OCI-LY7 (cell line): Measurements from ENCODE around the gene PRAMEF33. TPM values are rescaled to one million over a fixed set of nuclear protein-coding genes. Genes with fewer than 3 reads are reported as not detected.
"Not testable (repeated sequence)": the region's sequence is repeated elsewhere in the genome, so short reads cannot be mapped to it uniquely, and the experiment has no call there.

ENCODE experiments used
- Bru-seq: library from RNA; stranded (reverse); fragments of 400-500 nt; gene quantifications from one replicate; lab custom pipeline; 2021; lab: Mats Ljungman, UMichigan
- BruChase-seq, 2 experiments: library from RNA; stranded (reverse); fragments of 400-500 nt; gene quantifications; one replicate each; lab custom pipeline; 2021; lab: Mats Ljungman, UMichigan
- BruUV-seq: library from RNA; stranded (reverse); fragments of 400-500 nt; replicated peaks from 2 replicates; lab custom pipeline; 2021; lab: Mats Ljungman, UMichigan
- CTCF ChIA-PET: fragments of 300-600 bp; sonication (Branson Sonifier 250); formaldehyde crosslinking; loops from one replicate; lab custom pipeline; 2022; ENCODE audit warnings: antibody characterized with exemption; ENCODE audit not compliant: unreplicated experiment; lab: Charles Lee
- POLR2A ChIA-PET: fragments of 300-600 bp; sonication (Branson Sonifier 250); formaldehyde crosslinking; loops from one replicate; lab custom pipeline; 2022; ENCODE audit warnings: antibody characterized with exemption; lab: Charles Lee
- DNase-seq: peaks from one replicate; pipeline ENCODE4 v3.0.0-alpha.2; 2015; ENCODE audit warnings: low spot score
- H2AFZ ChIP-seq: fragments of 200-600 bp; sonication (generic), shearing (Covaris generic); 2 replicates; pipeline ENCODE4 v1.6.1; 2014; ENCODE audit warnings: mild to moderate bottlenecking, antibody characterized with exemption, low read length, moderate library complexity
- H3K27ac ChIP-seq: fragments of 200-600 bp; sonication (generic); 2 replicates; pipeline ENCODE4 v1.5.1; 2014; ENCODE audit warnings: mixed run types, low read depth, mild to moderate bottlenecking, moderate library complexity, low read length, inconsistent platforms; ENCODE audit not compliant: poor library complexity, severe bottlenecking
- H3K36me3 ChIP-seq: fragments of 200-600 bp; sonication (generic); 2 replicates; pipeline ENCODE4 v1.6.1; 2014; ENCODE audit warnings: mild to moderate bottlenecking, antibody characterized with exemption, low read length, moderate library complexity, mixed read lengths; ENCODE audit not compliant: insufficient read depth
- H3K4me1 ChIP-seq: fragments of 200-600 bp; sonication (generic); 2 replicates; pipeline ENCODE4 v1.5.1; 2014; ENCODE audit warnings: mild to moderate bottlenecking, low read length; ENCODE audit not compliant: insufficient read depth, poor library complexity, severe bottlenecking
- H3K4me2 ChIP-seq: fragments of 200-600 bp; sonication (generic); 2 replicates; pipeline ENCODE4 v1.6.1; 2014; ENCODE audit warnings: mild to moderate bottlenecking, low read length
- H3K4me3 ChIP-seq: fragments of 200-600 bp; sonication (generic); 2 replicates; pipeline ENCODE4 v1.5.1; 2014; ENCODE audit warnings: mild to moderate bottlenecking, low read depth, low read length; ENCODE audit not compliant: poor library complexity, severe bottlenecking
- H3K79me2 ChIP-seq: fragments of 200-600 bp; sonication (generic); 2 replicates; pipeline ENCODE4 v1.6.1; 2016; ENCODE audit warnings: low read depth, mild to moderate bottlenecking, low read length, moderate library complexity, mixed read lengths; ENCODE audit not compliant: insufficient read depth
- H3K9me2 ChIP-seq: fragments of 200-600 bp; sonication (generic); 2 replicates; pipeline ENCODE4 v1.6.1; 2016; ENCODE audit warnings: mild to moderate bottlenecking, low read length, mixed read lengths; ENCODE audit not compliant: insufficient read depth
- H3K9me3 ChIP-seq: fragments of 200-600 bp; sonication (generic); 2 replicates; pipeline ENCODE4 v1.6.1; 2014; ENCODE audit warnings: mild to moderate bottlenecking, mixed run types, low read length, mixed read lengths
- H4K20me1 ChIP-seq: fragments of 200-600 bp; sonication (generic); 2 replicates; pipeline ENCODE4 v1.6.1; 2014; ENCODE audit warnings: mild to moderate bottlenecking, antibody characterized with exemption, low read length, moderate library complexity, mixed read lengths; ENCODE audit not compliant: insufficient read depth
- intact Hi-C: fragments of 100-400 bp; cut with micrococcal nuclease; formaldehyde crosslinking; loops from one replicate; pipeline ENCODE4 v1.10.0; 2022; ENCODE audit not compliant: unreplicated experiment
- long read RNA-seq: library from polyadenylated mRNA; stranded (forward); transcript quantifications from one replicate; pipeline ENCODE4 v2.0.0, GENCODE V29; 2022
- total RNA-seq, 2 experiments: library from RNA; depleted of rRNA in 1 of 2; stranded (reverse); fragments of >200 nt in 1 of 2; shearing (Covaris generic) in 1 of 2; gene quantifications; 2 replicates each; pipeline ENCODE4 v1.2.3, GENCODE V29; 2014 to 2022
- TF ChIP-seq, protein P1 (sequence below): fragments of 200-600 bp; sonication (generic); conservative IDR thresholded peaks from 2 replicates; pipeline ENCODE4 v1.5.1; 2014; ENCODE audit warnings: mild to moderate bottlenecking, antibody characterized with exemption, low read length, moderate library complexity, mixed read lengths

The PRAMEF33 gene, protein sequence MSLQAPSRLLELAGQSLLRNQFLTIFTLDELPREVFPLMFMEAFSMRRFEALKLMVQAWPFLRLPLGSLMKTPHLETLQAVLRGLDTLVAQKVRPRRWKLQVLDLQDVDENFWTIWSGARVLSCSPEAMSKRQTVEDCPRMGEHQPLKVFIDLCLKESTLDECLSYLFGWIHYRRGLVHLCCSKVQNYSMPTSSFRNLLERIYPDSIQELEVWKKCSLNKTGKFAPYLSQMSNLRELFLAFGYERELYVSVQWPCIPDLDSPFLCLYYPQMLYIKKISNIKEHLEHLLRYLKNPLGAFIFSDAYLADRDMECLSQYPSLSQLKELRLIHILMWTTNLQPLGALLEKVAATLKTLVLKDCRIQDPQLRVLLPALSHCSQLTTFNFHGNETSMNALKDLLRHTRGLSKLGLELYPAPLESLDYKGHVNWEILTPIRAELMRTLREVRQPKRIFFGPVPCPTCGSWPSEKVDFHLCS
- not detected in 2 replicates for total RNA-seq (2014; rRNA removed; shearing (Covaris generic))
- total RNA-seq (2022) = not detected in 2 replicates
- Bru-seq, nascent RNA = not detected
- not detected for BruChase-seq, experiment 1, labeled RNA remaining after a 6-hour chase
- BruChase-seq, experiment 2, labeled RNA remaining after a 2-hour chase = not detected
- long read RNA-seq = 0 reads

- BruUV-seq, H3K9me3 ChIP-seq, DNase-seq, H4K20me1 ChIP-seq, POLR2A ChIA-PET, H3K79me2 ChIP-seq, H3K4me1 ChIP-seq, H3K9me2 ChIP-seq, H3K27ac ChIP-seq, CTCF ChIA-PET, intact Hi-C loops, H3K36me3 ChIP-seq, H3K4me3 ChIP-seq, H2AFZ ChIP-seq, H3K4me2 ChIP-seq: not testable (repeated sequence)
Measured at GRCh38 chr1:13303239-13303638, at the start of gene PRAMEF33. Gene PRAMEF33 (plus strand): TSS chr1:13303539. CDS start chr1:13305955, 2,416 bp downstream.

DNA sequence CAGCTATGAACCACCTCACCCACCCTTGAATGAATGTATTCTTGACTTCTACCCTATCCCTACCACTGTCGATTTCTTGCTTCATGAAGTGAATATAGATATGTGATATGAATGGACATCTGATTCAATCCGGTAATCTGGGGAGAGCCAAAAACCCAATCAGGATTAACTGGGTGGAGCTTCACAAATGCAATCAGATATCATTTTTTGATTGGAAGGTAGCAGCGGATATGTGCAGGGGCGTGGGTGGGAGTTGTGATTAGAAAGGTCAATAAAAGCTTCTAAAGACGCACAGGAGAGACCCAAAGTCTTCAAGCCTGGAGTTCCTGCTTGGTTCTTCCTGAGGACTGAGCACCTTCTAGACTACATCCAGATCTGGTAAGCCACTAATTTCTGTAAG, 49.4 kb upstream of the PRAMEF33 start, which contains the start of gene PRAMEF5:
Gene PRAMEF5 (plus strand): TSS at position 301 of the 400 bp plus-strand sequence. CDS start 5,071 bp downstream, outside the sequence.
- CTCF ChIA-PET, DNase-seq, H3K36me3 ChIP-seq, H2AFZ ChIP-seq, H4K20me1 ChIP-seq, intact Hi-C loops, H3K4me3 ChIP-seq, H3K9me2 ChIP-seq, H3K4me1 ChIP-seq, BruUV-seq, H3K27ac ChIP-seq, H3K9me3 ChIP-seq, H3K4me2 ChIP-seq, H3K79me2 ChIP-seq, POLR2A ChIA-PET: not testable (repeated sequence)

GRCh38 chr1:13265124-13265523, 38.2 kb upstream of the PRAMEF33 start:
- CTCF ChIA-PET, H4K20me1 ChIP-seq, H2AFZ ChIP-seq, H3K4me2 ChIP-seq, BruUV-seq, POLR2A ChIA-PET, H3K4me1 ChIP-seq, intact Hi-C loops, H3K9me3 ChIP-seq, H3K27ac ChIP-seq, H3K36me3 ChIP-seq, H3K79me2 ChIP-seq, H3K4me3 ChIP-seq, DNase-seq, H3K9me2 ChIP-seq: not testable (repeated sequence)

- H2AFZ ChIP-seq, POLR2A ChIA-PET, H3K27ac ChIP-seq, H3K79me2 ChIP-seq, H3K4me2 ChIP-seq, CTCF ChIA-PET, H3K9me3 ChIP-seq, BruUV-seq, DNase-seq, H3K36me3 ChIP-seq, H3K4me3 ChIP-seq, H4K20me1 ChIP-seq, H3K4me1 ChIP-seq, H3K9me2 ChIP-seq, intact Hi-C loops: not testable (repeated sequence)
- TF ChIP-seq, protein P1, sequence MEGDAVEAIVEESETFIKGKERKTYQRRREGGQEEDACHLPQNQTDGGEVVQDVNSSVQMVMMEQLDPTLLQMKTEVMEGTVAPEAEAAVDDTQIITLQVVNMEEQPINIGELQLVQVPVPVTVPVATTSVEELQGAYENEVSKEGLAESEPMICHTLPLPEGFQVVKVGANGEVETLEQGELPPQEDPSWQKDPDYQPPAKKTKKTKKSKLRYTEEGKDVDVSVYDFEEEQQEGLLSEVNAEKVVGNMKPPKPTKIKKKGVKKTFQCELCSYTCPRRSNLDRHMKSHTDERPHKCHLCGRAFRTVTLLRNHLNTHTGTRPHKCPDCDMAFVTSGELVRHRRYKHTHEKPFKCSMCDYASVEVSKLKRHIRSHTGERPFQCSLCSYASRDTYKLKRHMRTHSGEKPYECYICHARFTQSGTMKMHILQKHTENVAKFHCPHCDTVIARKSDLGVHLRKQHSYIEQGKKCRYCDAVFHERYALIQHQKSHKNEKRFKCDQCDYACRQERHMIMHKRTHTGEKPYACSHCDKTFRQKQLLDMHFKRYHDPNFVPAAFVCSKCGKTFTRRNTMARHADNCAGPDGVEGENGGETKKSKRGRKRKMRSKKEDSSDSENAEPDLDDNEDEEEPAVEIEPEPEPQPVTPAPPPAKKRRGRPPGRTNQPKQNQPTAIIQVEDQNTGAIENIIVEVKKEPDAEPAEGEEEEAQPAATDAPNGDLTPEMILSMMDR = peak; percentile 46
Measured at GRCh38 chr1:13277016-13277415, 26.3 kb upstream of the PRAMEF33 start.

GRCh38 chr1:13279617-13280016, 23.7 kb upstream of the PRAMEF33 start:
- H3K9me2 ChIP-seq, CTCF ChIA-PET, DNase-seq, H4K20me1 ChIP-seq, H3K4me1 ChIP-seq, H3K9me3 ChIP-seq, H3K4me2 ChIP-seq, H3K36me3 ChIP-seq, intact Hi-C loops, H3K27ac ChIP-seq, POLR2A ChIA-PET, H2AFZ ChIP-seq, H3K79me2 ChIP-seq, BruUV-seq, H3K4me3 ChIP-seq: not testable (repeated sequence)
